DMS 273 (cell line): Measurements from ENCODE around the gene PLB1.
A peak's percentile ranks its signal among the peaks of the same experiment; 100 is the strongest.

Source experiments
- DNase-seq: peaks from one replicate; lab custom pipeline; 2025; ENCODE audit not compliant: unreplicated experiment; lab: John Stamatoyannopoulos, UW

PLB1 gene

GRCh38 chr2:28640908-28641300, 145.0 kb downstream of the PLB1 start:
- DNase-seq, result no peak

DNA sequence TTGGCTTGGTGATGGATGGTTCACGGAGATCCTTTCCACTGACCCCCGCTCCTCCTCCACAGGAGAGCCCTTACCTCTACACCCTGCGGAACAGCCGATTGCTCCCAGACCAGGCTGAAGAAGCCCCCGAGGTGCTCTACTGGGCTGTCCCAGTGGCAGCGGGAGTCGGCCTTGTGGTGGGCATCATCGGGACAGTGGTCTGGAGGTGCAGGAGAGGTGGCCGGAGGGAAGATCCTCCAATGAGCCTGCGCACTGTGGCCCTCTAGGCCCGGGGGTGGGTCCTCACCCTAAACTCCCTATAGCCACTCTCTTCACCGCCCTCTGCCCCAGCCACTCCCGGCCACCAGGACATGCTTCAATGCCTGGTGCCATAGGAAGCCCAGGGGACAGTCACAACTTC, 146.9 kb downstream of the PLB1 start:
- DNase-seq, result no peak

- DNase-seq, result no peak
Observed at GRCh38 chr2:28643327-28643726, 147.5 kb downstream of the PLB1 start.

DNA sequence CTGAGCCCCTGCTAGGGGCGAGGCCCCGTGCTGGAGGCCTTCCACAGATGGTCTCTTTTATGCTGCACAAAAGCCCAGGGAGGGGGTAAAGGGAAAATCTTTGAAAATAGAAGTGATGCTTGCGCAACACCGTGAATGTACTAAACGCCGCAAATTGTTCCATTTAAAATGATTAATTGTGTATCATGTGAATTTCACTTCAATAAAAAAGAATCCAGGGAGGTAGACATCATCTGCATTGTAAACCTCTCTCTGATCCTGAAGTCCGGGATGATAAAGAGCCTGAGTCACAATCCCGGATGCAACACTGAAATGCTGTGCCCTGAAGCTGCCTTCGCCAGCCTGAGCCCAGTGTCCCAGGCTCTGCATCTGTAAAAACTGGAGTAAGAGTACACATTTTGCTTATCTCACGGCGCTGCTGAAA, 148.1 kb downstream of the PLB1 start:
- no peak for DNase-seq

DNA sequence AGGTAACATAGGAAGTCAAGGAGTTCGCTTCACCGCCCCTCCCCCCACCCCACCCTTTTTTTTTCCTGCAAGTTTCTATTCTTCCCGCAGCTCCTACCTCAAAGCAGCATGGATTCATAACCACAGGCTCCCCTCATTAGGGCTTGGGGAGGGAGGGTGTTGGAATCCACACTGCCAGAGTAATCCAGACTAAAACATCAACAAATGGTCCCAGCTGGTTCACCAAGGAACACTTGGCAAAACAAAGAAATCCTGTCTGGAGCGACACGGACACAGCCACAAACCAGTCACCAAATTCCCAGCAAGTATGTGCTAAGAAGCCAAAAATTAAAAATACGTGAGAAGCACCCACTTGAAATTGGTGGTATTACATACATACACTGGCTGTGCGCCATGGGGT, 148.9 kb downstream of the PLB1 start:
- DNase-seq, result no peak

DNA sequence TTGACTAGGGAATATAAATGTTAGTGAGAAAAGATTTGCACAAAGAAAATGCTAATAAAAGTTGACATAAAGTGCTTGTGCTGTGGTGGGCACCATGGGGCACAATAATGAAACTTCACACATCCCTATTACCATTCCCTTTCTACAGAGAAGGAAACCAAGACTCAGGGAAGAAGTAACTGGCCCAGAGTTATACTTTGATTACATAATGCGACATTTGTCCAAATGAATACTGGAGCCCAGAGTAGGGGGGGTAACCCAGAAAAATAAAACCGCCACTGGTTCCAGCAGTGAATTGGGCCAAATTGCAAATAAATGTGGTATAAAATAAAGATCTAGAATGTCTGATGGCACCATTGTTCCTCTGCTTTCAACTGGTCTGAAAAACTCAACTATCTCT, 149.7 kb downstream of the PLB1 start:
- DNase-seq, result no peak

GRCh38 chr2:28647682-28648081, 151.8 kb downstream of the PLB1 start:
- no peak for DNase-seq

DNA sequence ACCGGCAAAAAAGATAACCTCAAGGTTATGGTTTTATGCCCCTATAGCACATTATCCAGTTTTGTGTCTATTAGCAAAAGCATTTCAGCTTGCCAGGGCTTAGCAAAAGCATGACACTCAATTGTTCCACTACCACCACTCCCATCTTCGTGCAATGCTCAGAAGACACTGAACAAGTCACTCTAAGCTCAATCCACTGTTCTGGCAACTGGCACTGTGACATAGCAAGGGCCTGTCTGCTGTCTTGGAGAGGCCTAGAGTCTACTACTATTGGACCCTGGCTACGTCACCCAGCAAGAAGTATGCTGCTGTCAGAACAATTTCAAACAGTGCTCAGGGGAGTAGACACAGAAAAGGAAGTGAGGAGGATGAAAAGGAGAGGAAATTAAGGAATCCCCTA, 152.3 kb downstream of the PLB1 start:
- no peak for DNase-seq

DNA sequence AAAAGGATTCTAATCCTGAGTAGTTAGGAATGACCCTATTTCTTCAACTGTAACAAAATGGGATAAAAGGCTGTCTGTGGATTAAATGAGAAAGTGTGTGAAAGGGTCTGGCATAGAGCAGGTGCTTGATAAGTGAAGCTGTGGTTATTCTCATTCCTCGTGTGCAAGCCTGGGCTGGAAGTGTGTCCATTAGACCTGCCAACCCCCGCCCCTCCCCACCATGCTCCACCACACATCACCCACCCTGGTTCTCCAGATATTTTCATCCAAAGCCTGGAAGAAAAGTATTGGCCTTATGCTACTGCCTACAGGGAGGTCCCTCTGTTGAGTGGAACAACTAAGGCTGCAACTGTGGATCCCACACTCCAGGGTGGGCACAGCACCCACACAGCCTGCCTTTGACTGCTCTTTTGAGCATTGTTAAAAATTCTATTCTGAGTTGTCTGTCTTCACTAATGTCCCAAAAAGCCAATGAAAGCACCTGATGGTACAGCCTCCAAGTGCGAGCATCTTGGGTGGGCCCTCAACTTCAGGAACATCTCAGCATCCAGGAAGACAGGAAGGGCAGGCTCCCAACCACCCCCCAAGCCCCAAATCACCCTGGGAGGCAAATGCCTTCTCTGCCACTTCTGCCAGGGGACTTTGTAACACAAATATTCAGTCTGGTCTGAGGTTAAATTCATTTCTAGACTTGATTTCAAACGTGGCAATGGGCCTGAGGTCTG, 153.0 kb downstream of the PLB1 start:
- no peak for DNase-seq

DNA sequence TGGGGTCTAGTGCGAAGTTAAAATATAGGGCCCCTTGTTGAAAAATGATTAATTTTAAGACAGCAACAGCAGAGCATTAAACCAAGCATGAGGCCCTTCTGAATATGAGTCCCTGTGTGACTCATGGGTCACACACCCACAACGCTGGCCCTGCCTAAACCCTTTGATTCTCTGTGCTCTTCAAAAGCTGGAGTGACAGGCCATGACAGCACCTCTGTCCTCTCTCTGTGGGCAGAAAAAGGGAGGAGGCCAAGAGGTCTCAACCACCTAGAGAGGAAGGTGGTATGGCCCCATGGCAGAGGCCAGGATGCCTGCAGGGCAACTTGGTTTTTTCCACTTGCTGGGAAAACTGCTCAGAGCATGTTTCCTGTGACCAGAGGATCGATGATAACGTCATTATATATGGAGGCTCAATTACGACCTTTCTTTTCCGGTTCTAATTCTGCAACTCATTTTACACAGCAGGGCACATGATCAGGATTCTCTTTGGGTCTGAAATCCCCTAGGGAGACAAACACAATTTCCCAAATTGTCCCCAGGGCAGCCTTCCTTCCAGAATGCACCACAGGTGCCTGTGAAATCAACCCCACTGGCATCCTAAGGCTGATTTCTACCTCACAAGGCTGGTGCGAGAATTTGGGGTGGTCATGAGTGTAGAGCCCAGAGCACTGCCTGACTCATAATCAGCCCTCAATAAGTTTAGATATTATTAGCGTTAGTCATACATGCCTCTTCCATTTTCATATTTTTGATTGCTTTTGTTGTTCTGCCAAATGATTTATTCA, 153.8 kb downstream of the PLB1 start:
- no peak for DNase-seq

DNA sequence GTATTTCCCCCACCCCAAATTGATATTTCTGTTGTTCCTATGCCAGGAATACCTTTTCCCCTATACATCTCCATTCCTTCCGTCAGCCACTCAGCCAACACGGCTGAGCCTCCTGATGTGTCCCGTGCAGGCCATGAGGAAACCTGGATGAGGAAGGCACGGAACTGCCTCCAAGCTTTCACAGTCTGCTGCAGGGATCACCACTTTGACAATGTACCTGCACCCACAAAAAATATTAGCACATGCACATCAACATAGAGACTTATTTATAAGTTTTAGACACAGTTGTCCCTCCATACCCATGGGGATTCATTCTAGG, 154.4 kb downstream of the PLB1 start:
- no peak for DNase-seq

GRCh38 chr2:28652217-28652616, 156.4 kb downstream of the PLB1 start:
- DNase-seq, result no peak

- DNase-seq, result no peak
Observed at GRCh38 chr2:28653892-28654662, 158.2 kb downstream of the PLB1 start.

DNA sequence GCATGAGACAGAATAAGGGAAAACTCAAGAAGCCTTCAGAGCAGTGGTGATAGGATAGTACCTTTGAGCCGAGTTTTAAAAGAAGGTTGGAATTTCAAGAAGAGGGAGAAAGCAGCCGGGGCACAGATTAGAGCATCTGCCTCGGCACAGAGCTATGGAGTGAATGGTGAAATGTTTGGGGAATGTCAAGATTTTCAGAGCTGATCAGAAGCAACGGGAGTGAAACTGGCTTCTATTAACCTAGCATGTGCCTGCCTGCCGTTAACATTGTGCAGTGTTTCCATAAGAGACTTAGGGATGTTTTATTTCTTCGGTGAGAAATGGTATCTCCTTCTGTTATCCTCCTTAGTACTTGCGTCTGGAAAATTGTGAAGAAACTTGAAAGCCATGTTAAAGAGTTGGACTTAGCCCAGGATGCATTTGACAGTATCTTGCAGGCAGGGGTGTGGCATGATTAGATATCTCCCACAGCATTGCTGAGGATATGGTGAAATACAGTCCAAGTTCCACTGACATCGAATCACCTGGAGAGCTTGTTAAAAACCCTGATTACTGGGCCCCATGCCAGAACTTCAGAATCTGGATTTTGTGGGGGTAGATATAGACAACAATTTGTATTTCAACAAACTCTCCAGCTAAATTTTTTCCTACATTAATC, 158.9 kb downstream of the PLB1 start:
- peak; percentile 14 for DNase-seq

DNA sequence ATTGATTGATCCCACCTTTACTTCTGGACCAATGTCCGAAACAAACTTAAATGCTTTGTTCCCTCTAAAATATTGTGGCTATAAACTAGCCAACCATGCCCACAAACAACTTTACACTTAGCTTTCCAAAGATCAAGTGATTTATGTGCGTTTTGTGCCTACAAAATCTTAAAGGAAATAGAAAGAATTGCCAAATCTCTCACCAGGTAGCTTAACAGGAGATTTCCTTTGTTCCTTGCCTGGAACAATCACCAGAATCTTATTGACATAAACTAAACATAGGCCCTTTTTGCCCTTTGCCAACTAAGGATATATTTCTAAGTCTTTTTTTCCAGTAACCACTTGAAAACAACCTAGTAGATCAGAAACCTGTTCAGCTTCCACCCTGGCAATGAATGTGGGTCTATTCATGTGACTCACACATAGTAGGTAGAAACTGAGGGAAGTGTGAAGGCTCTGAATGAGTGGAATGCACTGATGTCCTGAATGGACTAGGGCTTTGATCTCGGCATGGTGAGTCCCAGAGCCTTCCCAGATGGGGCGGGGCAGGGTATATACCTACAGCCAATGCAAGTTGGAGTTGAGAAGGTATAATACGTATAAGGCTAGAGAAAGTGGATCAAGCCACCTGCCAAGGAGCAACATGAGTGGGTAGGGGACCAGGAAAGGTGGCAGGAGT, 161.2 kb downstream of the PLB1 start:
- no peak for DNase-seq

GRCh38 chr2:28658369-28658768, 162.5 kb downstream of the PLB1 start:
- peak; percentile 40 for DNase-seq

DNA sequence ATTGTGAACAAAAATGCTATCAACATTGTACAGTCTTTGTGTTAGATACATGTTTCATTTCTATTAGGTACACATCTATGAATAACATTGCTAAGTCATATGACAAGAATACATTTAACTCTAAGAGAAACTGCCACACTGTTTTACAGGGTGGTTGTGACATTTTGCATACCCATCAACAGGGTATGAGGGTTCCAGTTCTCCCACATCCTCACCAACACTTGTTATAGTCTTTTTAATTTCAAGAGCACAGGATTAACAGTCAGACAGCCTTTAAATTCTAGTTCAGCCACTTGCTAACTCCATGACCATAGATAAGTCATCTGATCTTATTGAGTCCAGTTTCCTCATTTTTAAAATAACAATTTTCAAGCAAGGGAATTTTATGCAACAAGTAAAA, 163.3 kb downstream of the PLB1 start:
- DNase-seq, result no peak

GRCh38 chr2:28661589-28662001, 165.7 kb downstream of the PLB1 start:
- DNase-seq, result no peak

DNA sequence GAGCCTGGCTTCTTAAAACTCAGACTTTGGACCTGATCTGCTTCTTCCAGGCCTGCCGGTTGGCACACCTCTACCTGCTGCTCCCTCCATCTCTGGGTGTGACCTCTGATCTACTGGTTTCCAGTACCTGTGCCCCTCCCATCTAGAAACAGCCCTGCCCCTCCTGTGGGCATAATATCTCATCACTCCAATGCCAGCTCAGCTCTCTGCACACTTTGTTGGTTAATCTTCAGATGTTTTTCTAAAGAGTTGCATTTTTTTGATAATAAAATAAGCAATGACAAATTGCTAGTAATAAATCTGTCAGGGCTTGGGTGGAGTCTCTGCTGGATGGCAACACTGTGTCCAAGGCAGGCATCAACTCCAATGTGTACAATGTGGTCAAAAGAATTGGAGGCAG, 166.2 kb downstream of the PLB1 start:
- no peak for DNase-seq

DNA sequence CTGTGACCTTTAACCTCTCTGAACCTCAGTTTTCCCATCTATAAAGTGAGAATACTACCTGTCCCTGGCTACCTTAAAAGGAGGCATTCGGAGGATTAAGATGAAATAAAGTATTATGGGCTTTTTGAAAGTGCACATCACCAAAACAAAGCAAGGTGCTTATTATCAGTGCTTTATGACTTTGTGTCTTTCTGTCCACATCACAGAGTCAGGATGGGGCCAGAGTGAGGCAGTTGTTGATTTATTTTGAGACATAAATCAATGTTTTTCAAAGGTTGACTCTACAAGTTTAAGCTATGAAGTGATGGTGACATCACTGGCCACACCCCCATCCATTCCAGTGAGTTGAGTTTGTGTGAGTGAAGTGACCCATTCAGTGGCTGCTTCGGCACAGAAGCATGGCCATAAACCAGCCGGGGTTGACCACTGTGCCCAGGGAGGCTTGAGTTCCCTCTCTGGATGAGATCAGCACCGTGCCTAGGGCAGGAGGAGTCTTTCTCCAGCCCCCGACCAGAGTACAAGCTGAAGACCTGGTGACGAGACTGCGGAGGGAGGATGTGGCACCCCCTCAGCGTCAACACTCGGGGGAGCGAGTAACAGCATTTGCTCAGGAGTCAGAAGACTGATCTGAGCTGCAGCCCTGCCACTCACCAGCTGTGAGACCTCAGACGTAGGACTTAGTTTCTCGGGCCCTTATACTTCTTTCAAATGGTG, 166.8 kb downstream of the PLB1 start:
- DNase-seq, result no peak
